ENCODE results near the gene KRTAP5-8.
"Not testable (repeated sequence)": the region's sequence is repeated elsewhere in the genome, so short reads cannot be mapped to it uniquely, and the experiment has no call there.

The KRTAP5-8 gene

GRCh38 chr11:71544525-71545214 is 6.8 kb downstream of the KRTAP5-8 start:
- no peak for DNase-seq

- DNase-seq = no peak
Observed at GRCh38 chr11:71545405-71545966, 7.7 kb downstream of the KRTAP5-8 start.

GRCh38 chr11:71548120-71548519 is 10.3 kb downstream of the KRTAP5-8 start, which contains the start of gene KRTAP5-9:
KRTAP5-9 (plus strand) TSS chr11:71548420; CDS start chr11:71548658, 238 bp downstream.
- DNase-seq = no peak

GRCh38 chr11:71548716-71549151 is 10.9 kb downstream of the KRTAP5-8 start:
- DNase-seq = no peak

DNA sequence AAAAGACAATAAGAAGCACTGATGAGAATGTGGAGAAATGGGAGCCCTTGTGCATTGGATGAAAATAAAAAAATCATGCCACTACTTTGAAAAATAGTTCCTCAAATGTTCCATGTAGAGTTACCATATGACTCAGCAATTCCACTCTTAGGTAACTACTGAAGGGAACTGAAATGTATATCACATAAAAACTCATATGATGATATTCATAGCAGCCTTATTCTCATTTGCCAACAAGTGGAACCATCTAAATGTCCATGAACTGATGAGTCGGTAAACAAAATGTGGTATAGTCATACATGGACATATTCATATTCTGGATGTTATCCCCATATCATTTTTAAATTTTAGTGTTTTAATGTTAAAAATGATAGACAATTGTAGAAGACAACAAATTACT is 13.9 kb downstream of the KRTAP5-8 start:
- no peak for DNase-seq

- no peak for DNase-seq
Observed at GRCh38 chr11:71554996-71555395, 17.2 kb downstream of the KRTAP5-8 start.

- DNase-seq = no peak
Observed at GRCh38 chr11:71555508-71555907, 17.7 kb downstream of the KRTAP5-8 start.

- no peak for DNase-seq
Observed at GRCh38 chr11:71556018-71556417, 18.2 kb downstream of the KRTAP5-8 start.

- DNase-seq = no peak
Observed at GRCh38 chr11:71557257-71557656, 19.4 kb downstream of the KRTAP5-8 start.

GRCh38 chr11:71558996-71559395 is 21.2 kb downstream of the KRTAP5-8 start:
- no peak for DNase-seq

DNA sequence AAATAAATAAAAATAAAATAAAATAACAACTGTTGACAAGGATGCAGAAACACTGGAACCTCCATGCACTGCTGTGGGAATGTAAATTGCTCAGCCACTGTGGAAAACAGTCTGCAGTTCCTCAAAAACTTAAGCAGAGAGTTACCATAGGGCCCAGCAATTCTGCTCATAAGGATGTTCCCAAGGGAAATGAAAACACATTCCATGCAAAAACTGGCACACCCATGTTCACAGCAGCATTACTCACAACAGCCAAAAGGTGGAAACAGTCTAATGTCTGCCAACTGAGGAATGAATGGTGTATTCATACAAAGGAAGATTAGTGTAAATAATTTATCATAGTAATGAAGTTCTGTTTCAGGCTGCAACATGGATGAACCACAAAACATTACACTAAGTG is 24.3 kb downstream of the KRTAP5-8 start:
- DNase-seq = no peak

- no peak for DNase-seq
Observed at GRCh38 chr11:71563406-71563805, 25.6 kb downstream of the KRTAP5-8 start.

DNA sequence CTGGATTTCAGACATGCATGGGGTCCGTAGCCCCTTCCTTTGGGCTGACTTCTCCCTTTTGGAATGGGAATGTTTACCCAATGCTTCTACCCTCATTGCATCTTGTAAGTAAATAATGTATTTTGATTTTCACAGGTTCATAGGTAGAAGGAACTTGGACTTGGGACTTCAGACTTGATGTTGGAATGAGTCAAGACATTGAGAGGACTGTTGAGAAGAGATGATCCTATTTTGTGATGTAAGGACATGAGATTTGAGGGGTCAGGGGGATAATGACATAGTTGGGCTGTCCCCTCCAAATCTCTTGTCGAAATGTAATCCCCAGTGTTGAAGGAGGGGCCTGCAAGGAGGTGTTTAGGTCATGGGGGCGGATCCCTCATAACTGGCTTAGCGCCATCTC is 26.6 kb downstream of the KRTAP5-8 start:
- no peak for DNase-seq

GRCh38 chr11:71565263-71565662 is 27.4 kb downstream of the KRTAP5-8 start, which contains the start of gene KRTAP5-10:
KRTAP5-10 (plus strand) TSS chr11:71565563; CDS start chr11:71565588, 25 bp downstream.
- DNase-seq = no peak

- no peak for DNase-seq
Observed at GRCh38 chr11:71566081-71566620, 28.3 kb downstream of the KRTAP5-8 start.

- DNase-seq = not testable (repeated sequence)
Observed at GRCh38 chr11:71566626-71567599, 29.1 kb downstream of the KRTAP5-8 start.

DNA sequence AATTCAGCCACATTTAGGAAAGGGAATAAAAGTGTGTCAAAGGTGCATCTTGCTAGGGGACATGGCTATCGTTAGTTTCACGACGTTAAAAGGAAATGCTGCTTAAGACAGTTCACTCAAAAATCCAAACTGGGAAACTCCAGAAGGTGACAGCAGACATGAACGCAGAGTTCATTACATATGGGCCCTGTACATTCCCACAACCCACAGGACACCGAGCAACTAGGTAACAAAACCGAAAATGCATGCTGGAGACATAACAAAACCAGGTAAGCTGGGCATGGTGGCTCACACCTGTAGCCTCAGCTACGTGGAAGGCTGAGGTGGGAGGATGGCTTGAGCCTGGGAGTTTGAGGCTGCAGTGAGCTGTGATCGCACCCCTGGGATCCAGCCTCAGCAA is 29.8 kb downstream of the KRTAP5-8 start:
- not testable (repeated sequence) for DNase-seq

GRCh38 chr11:71568704-71569349 is 31.0 kb downstream of the KRTAP5-8 start:
- DNase-seq = no peak

DNA sequence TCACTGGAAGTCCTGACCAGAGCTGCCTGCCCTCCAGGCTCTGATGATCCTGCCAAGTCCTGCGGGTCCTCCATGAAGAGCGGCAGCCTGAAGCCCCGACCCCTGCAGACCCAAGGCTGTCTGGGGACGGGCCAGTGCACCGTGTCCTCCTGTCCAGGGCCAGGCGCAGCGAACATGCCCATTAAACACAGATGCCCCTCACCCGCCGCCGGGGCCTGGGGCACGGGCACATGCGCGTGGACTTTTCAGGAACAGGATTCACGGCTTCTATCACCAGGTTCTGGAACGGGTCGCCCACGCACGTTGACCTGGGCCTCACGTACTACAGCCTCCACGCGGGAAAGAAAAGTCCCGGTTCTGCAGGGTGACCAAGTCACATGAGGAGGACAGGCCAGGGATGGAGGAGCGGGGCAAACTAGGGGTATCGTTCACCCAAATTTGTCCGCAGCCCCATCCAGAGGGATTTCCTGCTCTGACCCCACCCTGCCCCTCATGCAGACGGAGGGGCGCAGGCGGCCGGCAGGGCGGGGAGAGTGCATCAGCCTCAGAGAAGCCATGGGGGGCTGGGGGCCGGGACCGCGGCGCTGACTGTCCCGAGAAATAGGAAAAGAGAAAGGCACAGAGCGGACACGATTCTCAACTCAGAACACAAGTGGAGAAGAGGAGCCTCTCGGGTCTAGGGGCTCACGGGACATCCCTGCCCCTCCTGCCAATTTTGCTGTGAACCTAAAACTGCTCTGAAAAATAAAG is 33.5 kb downstream of the KRTAP5-8 start:
- not testable (repeated sequence) for DNase-seq

DNA sequence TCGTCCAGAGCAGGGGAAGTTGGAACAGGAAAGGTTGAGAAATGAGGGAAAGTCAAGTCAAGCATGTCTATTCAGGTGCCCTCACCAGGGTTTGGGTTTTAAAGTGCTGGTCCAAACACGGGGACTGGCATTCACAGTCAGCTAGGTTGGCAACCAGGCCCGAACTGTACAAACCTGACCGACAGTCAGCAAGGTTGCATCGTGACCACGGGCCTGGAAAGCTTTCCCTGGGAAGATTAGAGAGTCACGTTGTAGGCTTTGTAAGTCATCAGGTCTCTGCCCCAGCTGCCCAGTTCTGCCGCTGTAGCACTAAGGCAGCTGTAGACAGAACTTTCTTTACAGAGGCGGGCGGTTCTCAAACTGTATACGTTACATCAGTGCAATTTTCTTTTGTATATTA is 35.0 kb downstream of the KRTAP5-8 start:
- no peak for DNase-seq

GRCh38 chr11:71574418-71574817 is 36.6 kb downstream of the KRTAP5-8 start:
- no peak for DNase-seq
